GM12878 (cell line): Measurements from ENCODE around the gene BCLAF3. TPM values are rescaled to one million over a fixed set of nuclear protein-coding genes. Genes with fewer than 3 reads are reported as not detected.

ENCODE experiments used
- ATAC-seq: fragments of 200-7000 bp; cut with Tn5 transposase; 3 replicates; pipeline ENCODE4 v1.9.1; 2020; ENCODE audit warnings: mild to moderate bottlenecking, moderate library complexity
- BruUV-seq: library from RNA; stranded (reverse); fragments of 400-500 nt; replicated peaks from 2 replicates; lab custom pipeline; 2021; lab: Mats Ljungman, UMichigan
- CTCF ChIA-PET: fragments of 300-600 bp; sonication (Branson Sonifier 250); formaldehyde crosslinking; extraction: SDS; loops from one replicate; lab custom pipeline; 2021; ENCODE audit warnings: inconsistent platforms; lab: Yijun Ruan, JAX
- POLR2A ChIA-PET: fragments of 350-600 bp; formaldehyde crosslinking; extraction: SDS; loops from one replicate; lab custom pipeline; 2021; ENCODE audit warnings: inconsistent platforms; lab: Charles Lee
- RAD21 ChIA-PET: fragments of 300-600 bp; sonication (Branson Sonifier 250); formaldehyde crosslinking; loops from one replicate; lab custom pipeline; 2023; ENCODE audit warnings: antibody characterized with exemption; ENCODE audit not compliant: unreplicated experiment; lab: Charles Lee
- SMC1A ChIA-PET: fragments of 300-600 bp; sonication (Branson Sonifier 250); formaldehyde crosslinking; loops from one replicate; lab custom pipeline; 2023; ENCODE audit not compliant: unreplicated experiment, uncharacterized antibody; lab: Charles Lee
- DNase-seq: peaks from one replicate; pipeline ENCODE4 v3.0.0-alpha.2; 2011; ENCODE audit warnings: low read depth, low spot score
- FAIRE-seq: peaks from 3 replicates; lab custom pipeline; 2011; peaks lifted over from hg19 to GRCh38; lab: Jason Lieb, UNC
- H2AFZ ChIP-seq: 2 replicates; pipeline ENCODE4 v1.6.0; 2011; ENCODE audit warnings: low read depth, low read length, control low read depth; ENCODE audit not compliant: control insufficient read depth
- H3K27ac ChIP-seq: 2 replicates; pipeline ENCODE4 v1.5.1; 2011; ENCODE audit warnings: control low read depth; ENCODE audit not compliant: control insufficient read depth, insufficient read depth
- H3K27me3 ChIP-seq, 2 experiments: replicated peaks in 1 of 2; 2 replicates each; pipeline versions ENCODE4 v1.6.0 to v1.6.1; 2011; ENCODE audit warnings: low read length in 1 of 2; ENCODE audit not compliant: control insufficient read depth in 2 of 2, insufficient read depth in 2 of 2
- H3K36me3 ChIP-seq, 2 experiments: 2 replicates each; pipeline ENCODE4 v1.5.1; 2011; ENCODE audit warnings: low read length in 1 of 2; ENCODE audit not compliant: control insufficient read depth in 2 of 2, insufficient read depth in 2 of 2
- H3K4me1 ChIP-seq: 2 replicates; pipeline ENCODE4 v1.6.1; 2011; ENCODE audit warnings: mild to moderate bottlenecking, low read length, moderate library complexity, mixed read lengths; ENCODE audit not compliant: control insufficient read depth, insufficient read depth
- H3K4me2 ChIP-seq: 2 replicates; pipeline ENCODE4 v1.6.0; 2011; ENCODE audit warnings: control low read depth; ENCODE audit not compliant: control insufficient read depth, insufficient read depth
- H3K4me3 ChIP-seq: fragments of 200-600 bp; sonication (generic); 2 replicates; pipeline ENCODE4 v1.5.1; 2016
- H3K79me2 ChIP-seq: 2 replicates; pipeline ENCODE4 v1.6.0; 2011; ENCODE audit warnings: low read length; ENCODE audit not compliant: control insufficient read depth, insufficient read depth
- H3K9ac ChIP-seq: 2 replicates; pipeline ENCODE4 v1.8.0; 2011; ENCODE audit warnings: low read length, control low read depth, mixed read lengths; ENCODE audit not compliant: control insufficient read depth, insufficient read depth
- H3K9me3 ChIP-seq: replicated peaks from 3 replicates; pipeline ENCODE4 v1.5.1; 2011; ENCODE audit warnings: mild to moderate bottlenecking, low read length; ENCODE audit not compliant: control insufficient read depth, insufficient read depth
- H4K20me1 ChIP-seq: 2 replicates; pipeline ENCODE4 v1.6.0; 2011; ENCODE audit not compliant: control insufficient read depth, insufficient read depth
- CBX3 ChIP-seq: fragments of 200-600 bp; sonication (generic); IDR thresholded peaks from 2 replicates; pipeline ENCODE4 v1.6.1; 2016; ENCODE audit warnings: low read depth, borderline replicate concordance
- CBX5 ChIP-seq: sonication (generic); IDR thresholded peaks from 2 replicates; pipeline ENCODE4 v1.6.1; 2016; ENCODE audit warnings: low read depth, moderate library complexity, mild to moderate bottlenecking, inconsistent platforms
- CEBPB ChIP-seq, 2 experiments: fragments of 150-350 bp in 1 of 2; IDR thresholded peaks; 2 replicates each; pipeline ENCODE4 v1.6.1; 2012 to 2014; ENCODE audit warnings: low read depth in 2 of 2, low read length in 2 of 2, borderline replicate concordance in 1 of 2, inconsistent platforms in 1 of 2
- IRF4 ChIP-seq: IDR thresholded peaks from 2 replicates; pipeline ENCODE4 v1.6.1; 2011; ENCODE audit warnings: low read depth, low read length
- MTA3 ChIP-seq: IDR thresholded peaks from 2 replicates; pipeline ENCODE4 v1.6.1; 2012; ENCODE audit warnings: low read length, inconsistent platforms, borderline replicate concordance
- POLR2A ChIP-seq: IDR thresholded peaks from 2 replicates; pipeline ENCODE4 v1.6.1; 2011; ENCODE audit warnings: low read depth, mild to moderate bottlenecking, low read length
- SMAD5 ChIP-seq: IDR thresholded peaks from 2 replicates; pipeline ENCODE4 v1.6.1; 2016; ENCODE audit warnings: antibody characterized with exemption, low read depth
- SP1 ChIP-seq: IDR thresholded peaks from one replicate; pipeline ENCODE4 v1.6.1; 2011; ENCODE audit warnings: low read depth, low read length
- SRF ChIP-seq, 2 experiments: IDR thresholded peaks; 2 replicates each; pipeline ENCODE4 v1.6.1; 2011; ENCODE audit warnings: low read depth in 2 of 2, low read length in 2 of 2, mild to moderate bottlenecking in 1 of 2, moderate library complexity in 1 of 2
- WGBS: methylation state at CpG from one replicate; pipeline ENCODE4 v1.1.6; 2016; ENCODE audit warnings: low lambda C conversion rate; ENCODE audit not compliant: insufficient replicate concordance, insufficient coverage; ENCODE audit errors: missing lambda C conversion rate; 5-methylcytosine and 5-hydroxymethylcytosine counted together
- in situ Hi-C: fragments of 300-500 bp; cut with MboI; formaldehyde crosslinking; loops from 9 replicates; pipeline ENCODE4 v1.14.3; 2018; ENCODE audit warnings: mixed read lengths
- intact Hi-C: fragments of 100-400 bp; cut with micrococcal nuclease; formaldehyde crosslinking; loops from one replicate; pipeline ENCODE4 v1.14.2; 2022; ENCODE audit not compliant: unreplicated experiment
- polyA plus RNA-seq, 11 experiments: library from polyadenylated mRNA; depleted of rRNA in 4 of 11; unstranded in 6 of 11; stranded (reverse) in 5 of 11; fragments of >200 nt; fragmentation: Nextera tagmentation in 4 of 11; fragmentation: Illumina TruSeq in 1 of 11; extraction: Ambion mirVana in 4 of 11; extraction: Trizol in 1 of 11; gene quantifications; 1 replicate in 1 of 11; 2 replicates in 10 of 11; pipeline versions ENCODE4 v1.2.1 to v1.2.3, GENCODE V29; 2011 to 2016; ENCODE audit warnings: inconsistent platforms in 2 of 11, missing spikeins in 2 of 11, low read depth in 1 of 11
- total RNA-seq, 4 experiments: library from RNA; depleted of rRNA in 3 of 4; stranded (reverse); fragments of >200 nt in 3 of 4; fragmentation: Illumina TruSeq in 1 of 4; extraction: Trizol in 1 of 4; gene quantifications; 2 replicates each; pipeline versions ENCODE4 v1.2.1 to v1.2.3, GENCODE V29; 2013 to 2021
- TF ChIP-seq, protein P1 (sequence below): IDR thresholded peaks from 2 replicates; pipeline ENCODE4 v1.6.1; 2012; ENCODE audit warnings: low read depth, low read length, improper control_type of control experiment
- TF ChIP-seq, protein P2 (sequence below): IDR thresholded peaks from 2 replicates; pipeline ENCODE4 v1.6.1; 2011; ENCODE audit warnings: borderline replicate concordance, low read depth, mild to moderate bottlenecking, moderate library complexity, mixed read lengths, low read length; ENCODE audit not compliant: insufficient read depth; ENCODE audit errors: extremely low read length
- TF ChIP-seq, protein P3 (sequence below), 3 experiments: IDR thresholded peaks in 2 of 3; conservative IDR thresholded peaks in 1 of 3; 2 replicates each; pipeline ENCODE4 v1.5.1; 2011; ENCODE audit warnings: low read depth in 3 of 3, low read length in 3 of 3, mild to moderate bottlenecking in 3 of 3, control low read depth in 2 of 3, moderate library complexity in 2 of 3, inconsistent platforms in 1 of 3, mixed read lengths in 1 of 3; ENCODE audit not compliant: control insufficient read depth in 2 of 3, insufficient read depth in 1 of 3; ENCODE audit errors: extremely low read depth in 1 of 3
- TF ChIP-seq, protein P4 (sequence below): IDR thresholded peaks from 2 replicates; pipeline ENCODE4 v1.6.1; 2011; ENCODE audit warnings: mild to moderate bottlenecking, low read depth, low read length, moderate library complexity; ENCODE audit not compliant: insufficient replicate concordance

Gene BCLAF3
- total and polyA plus RNA-seq, 10 of the 15 experiments (the other 5 are each of a cell fraction or from before 2014, with no cell fraction given) = 0.74 to 4.4 (median 2.6) TPM

DNA sequence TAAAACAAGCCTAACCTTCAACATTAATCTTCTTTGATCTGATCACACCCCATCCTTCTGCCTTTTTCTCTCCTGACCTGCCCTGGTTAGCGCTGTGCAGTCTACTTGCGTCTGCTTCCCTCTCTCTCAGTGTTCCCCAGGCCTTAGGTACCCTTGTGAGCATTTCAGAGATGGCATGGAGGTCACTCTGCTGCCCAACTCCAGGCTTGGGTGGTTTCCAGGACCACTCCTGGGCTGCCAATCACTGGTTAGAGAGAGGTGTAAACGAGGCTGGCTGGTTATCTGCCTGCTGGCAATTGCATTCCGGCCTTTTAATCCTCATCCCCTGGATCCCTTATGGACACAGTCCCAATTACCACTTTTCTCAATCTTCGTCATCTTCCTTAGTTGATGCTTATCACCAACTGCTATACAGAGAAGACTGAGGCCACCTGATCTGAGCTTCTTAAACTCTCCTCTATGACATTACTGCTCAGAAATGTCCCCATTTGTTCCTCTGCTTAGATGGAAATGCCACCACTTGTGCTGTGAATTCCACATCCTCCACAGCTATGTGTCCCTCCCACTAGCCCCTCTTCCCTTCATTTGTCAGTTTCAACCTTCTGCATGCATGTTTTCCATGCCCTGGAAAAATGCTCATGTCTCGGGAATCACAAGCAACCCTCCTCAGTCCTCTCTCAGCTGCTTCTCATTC lies 29.0 kb upstream of the BCLAF3 start (continued):
- TF ChIP-seq CEBPB (IDR thresholded peaks at IDR 0.05; ENCODE audit: borderline replicate concordance in 1 of 2, low read depth in 2 of 2, low read length in 2 of 2) = no peak
- TF ChIP-seq SP1 = no peak
- TF ChIP-seq, protein P1, sequence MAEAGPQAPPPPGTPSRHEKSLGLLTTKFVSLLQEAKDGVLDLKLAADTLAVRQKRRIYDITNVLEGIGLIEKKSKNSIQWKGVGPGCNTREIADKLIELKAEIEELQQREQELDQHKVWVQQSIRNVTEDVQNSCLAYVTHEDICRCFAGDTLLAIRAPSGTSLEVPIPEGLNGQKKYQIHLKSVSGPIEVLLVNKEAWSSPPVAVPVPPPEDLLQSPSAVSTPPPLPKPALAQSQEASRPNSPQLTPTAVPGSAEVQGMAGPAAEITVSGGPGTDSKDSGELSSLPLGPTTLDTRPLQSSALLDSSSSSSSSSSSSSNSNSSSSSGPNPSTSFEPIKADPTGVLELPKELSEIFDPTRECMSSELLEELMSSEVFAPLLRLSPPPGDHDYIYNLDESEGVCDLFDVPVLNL = no peak
- TF ChIP-seq, protein P2, sequence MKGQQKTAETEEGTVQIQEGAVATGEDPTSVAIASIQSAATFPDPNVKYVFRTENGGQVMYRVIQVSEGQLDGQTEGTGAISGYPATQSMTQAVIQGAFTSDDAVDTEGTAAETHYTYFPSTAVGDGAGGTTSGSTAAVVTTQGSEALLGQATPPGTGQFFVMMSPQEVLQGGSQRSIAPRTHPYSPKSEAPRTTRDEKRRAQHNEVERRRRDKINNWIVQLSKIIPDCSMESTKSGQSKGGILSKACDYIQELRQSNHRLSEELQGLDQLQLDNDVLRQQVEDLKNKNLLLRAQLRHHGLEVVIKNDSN = no peak

DNA sequence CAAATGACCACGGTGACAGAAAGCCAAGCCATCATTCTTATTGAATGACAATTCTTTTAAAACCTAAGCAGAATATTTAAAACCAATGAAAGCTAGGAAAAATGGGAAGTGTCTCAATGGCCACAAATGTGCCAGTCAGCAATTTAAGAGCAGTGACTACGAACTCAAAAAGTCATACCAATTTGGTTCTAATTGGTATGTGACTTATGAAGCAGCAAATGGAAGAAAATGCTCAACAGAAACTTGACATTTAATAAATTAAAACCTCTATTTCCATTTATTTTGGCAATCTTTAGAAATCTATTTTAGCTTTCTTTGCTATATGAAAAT lies 25.7 kb upstream of the BCLAF3 start:
- no peaks in the 10 kb centered on the region; the same call in 1 of the 3 replicates for H3K9me3 ChIP-seq
- FAIRE-seq (no peak), DNase-seq (no peak), ATAC-seq (no peak)
- ChIA-PET RAD21 (interaction anchor here (0.9 kb wide), 1 partner anchor 42 kb away, joined by 3 read pairs; no protein-coding TSS in a partner anchor), POLR2A (no interaction called here), CTCF (interaction anchor here (1.0 to 1.6 kb wide), 2 partner anchors 26 to 111 kb away, joined by 3 to 5 read pairs; no protein-coding TSS in a partner anchor), SMC1A (interaction anchor here (1.1 to 1.5 kb wide), 2 partner anchors 13 to 44 kb away, joined by 4 read pairs; no protein-coding TSS in a partner anchor)
- no peaks in the 10 kb centered on the region for H3K36me3 ChIP-seq
- no peaks in the 10 kb centered on the region for H4K20me1 ChIP-seq
- no peak overlapping the region for H3K4me3 ChIP-seq
- no peak overlapping the region for H3K27ac ChIP-seq
- no TSS peak for BruUV-seq
- no peaks in the 10 kb centered on the region for H3K27me3 ChIP-seq
- no peak overlapping the region for H3K4me2 ChIP-seq
- no peaks in the 10 kb centered on the region for H3K4me1 ChIP-seq
- no peaks in the 10 kb centered on the region for H3K79me2 ChIP-seq
- intact Hi-C loops = no loop called here
- WGBS = 63% methylated on average over 2 of the region's 2 CpGs
- in situ Hi-C loops = no loop called here
- H2AFZ ChIP-seq = no peak overlapping the region
- H3K9ac ChIP-seq = no peak overlapping the region
- TF ChIP-seq IRF4 = no peak
- no peak for TF ChIP-seq SRF (IDR thresholded peaks at IDR 0.05; ENCODE audit: low read depth in 2 of 2, low read length in 2 of 2)
- TF ChIP-seq POLR2A = no peak
- TF ChIP-seq SMAD5 = no peak
- TF ChIP-seq, protein P3, sequence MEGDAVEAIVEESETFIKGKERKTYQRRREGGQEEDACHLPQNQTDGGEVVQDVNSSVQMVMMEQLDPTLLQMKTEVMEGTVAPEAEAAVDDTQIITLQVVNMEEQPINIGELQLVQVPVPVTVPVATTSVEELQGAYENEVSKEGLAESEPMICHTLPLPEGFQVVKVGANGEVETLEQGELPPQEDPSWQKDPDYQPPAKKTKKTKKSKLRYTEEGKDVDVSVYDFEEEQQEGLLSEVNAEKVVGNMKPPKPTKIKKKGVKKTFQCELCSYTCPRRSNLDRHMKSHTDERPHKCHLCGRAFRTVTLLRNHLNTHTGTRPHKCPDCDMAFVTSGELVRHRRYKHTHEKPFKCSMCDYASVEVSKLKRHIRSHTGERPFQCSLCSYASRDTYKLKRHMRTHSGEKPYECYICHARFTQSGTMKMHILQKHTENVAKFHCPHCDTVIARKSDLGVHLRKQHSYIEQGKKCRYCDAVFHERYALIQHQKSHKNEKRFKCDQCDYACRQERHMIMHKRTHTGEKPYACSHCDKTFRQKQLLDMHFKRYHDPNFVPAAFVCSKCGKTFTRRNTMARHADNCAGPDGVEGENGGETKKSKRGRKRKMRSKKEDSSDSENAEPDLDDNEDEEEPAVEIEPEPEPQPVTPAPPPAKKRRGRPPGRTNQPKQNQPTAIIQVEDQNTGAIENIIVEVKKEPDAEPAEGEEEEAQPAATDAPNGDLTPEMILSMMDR (IDR thresholded peaks at IDR 0.05 in 2 of 3, conservative IDR thresholded peaks at IDR 0.05 in 1 of 3; ENCODE audit: control insufficient read depth in 2 of 3, extremely low read depth in 1 of 3, insufficient read depth in 1 of 3, low read depth in 3 of 3, low read length in 3 of 3) = no peak
- no peak for TF ChIP-seq CBX5
- no peak for TF ChIP-seq MTA3
- TF ChIP-seq, protein P4, sequence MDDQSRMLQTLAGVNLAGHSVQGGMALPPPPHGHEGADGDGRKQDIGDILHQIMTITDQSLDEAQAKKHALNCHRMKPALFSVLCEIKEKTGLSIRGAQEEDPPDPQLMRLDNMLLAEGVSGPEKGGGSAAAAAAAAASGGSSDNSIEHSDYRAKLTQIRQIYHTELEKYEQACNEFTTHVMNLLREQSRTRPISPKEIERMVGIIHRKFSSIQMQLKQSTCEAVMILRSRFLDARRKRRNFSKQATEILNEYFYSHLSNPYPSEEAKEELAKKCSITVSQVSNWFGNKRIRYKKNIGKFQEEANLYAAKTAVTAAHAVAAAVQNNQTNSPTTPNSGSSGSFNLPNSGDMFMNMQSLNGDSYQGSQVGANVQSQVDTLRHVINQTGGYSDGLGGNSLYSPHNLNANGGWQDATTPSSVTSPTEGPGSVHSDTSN = no peak
- no peak for TF ChIP-seq CBX3
